Activated gamma-delta T cell treated with anti-CD3 and anti-CD28 coated beads, Interleukin-2, amount 50 U/mL, for 16 hours (primary cell): ENCODE data around the gene ADCY9.
"Not testable (repeated sequence)": the region's sequence is repeated elsewhere in the genome, so short reads cannot be mapped to it uniquely, and the experiment has no call there.

Source experiments
- DNase-seq: peaks from one replicate; pipeline ENCODE4 v3.0.0-alpha.2; 2020; ENCODE audit warnings: low read depth

ADCY9 gene

GRCh38 chr16:3974751-3975150, 141.5 kb downstream of the ADCY9 start:
- no peak for DNase-seq

DNA sequence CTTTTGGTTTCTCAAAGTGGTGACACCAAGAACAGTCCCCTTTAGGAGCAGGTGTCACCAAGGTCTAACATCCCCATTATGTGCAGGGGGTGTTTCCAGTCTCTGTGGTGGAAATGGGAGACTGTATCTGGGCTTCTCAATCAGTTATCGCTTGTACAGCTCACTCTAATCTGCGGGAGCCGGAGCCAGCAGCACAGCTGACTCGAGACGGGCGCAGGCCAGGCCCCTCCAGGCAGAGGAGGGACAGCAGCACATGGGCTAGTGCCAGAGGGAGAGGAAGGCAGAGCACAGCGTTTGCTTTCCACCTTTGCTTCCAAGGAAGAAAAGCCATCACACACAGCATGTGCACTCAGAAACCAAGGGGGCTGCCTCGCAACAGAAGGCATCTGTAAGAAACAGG, 144.5 kb downstream of the ADCY9 start:
- no peak for DNase-seq

DNA sequence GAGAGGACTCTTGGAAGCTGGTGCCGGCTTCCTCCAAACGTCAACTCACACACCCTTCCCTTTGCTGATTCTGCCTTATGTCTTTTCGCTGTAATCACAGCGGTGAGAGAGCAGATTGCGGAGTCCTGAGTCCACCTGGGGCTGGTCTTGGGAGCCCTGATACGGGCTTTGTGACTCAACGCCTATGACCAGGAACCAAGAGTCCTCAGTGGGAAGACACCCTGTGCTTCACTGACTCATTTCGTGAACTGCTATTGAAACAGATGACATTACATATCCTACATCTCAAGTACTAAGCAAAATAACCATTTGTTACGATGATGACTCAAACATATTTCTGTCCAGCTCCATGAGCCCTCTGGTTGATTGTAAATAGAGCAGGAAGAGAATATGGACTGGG, 145.0 kb downstream of the ADCY9 start:
- DNase-seq = no peak

- no peak for DNase-seq
Observed at GRCh38 chr16:3968551-3968950, 147.7 kb downstream of the ADCY9 start.

DNA sequence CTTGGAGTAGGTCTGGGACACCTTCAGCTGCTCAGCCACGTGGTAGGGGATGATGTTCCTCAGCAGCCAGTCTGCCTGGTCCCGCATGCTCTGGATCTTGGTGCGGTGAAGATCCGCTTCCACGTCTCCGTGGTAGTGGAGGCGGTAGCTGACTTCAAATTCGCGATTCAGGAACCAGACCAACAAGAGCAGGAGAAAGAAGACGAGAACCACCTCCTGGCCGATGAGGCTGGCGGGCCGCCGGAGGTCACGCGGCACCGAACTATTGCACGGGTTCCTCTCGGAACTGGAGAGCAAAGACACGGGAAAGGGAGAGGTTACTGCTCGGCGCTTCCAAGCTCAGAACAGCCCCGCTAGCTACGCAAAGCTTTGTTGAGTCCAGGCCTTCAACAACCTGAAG, 149.6 kb downstream of the ADCY9 start:
- no peak for DNase-seq

- DNase-seq = no peak
Observed at GRCh38 chr16:3965781-3966582, 150.3 kb downstream of the ADCY9 start.

DNA sequence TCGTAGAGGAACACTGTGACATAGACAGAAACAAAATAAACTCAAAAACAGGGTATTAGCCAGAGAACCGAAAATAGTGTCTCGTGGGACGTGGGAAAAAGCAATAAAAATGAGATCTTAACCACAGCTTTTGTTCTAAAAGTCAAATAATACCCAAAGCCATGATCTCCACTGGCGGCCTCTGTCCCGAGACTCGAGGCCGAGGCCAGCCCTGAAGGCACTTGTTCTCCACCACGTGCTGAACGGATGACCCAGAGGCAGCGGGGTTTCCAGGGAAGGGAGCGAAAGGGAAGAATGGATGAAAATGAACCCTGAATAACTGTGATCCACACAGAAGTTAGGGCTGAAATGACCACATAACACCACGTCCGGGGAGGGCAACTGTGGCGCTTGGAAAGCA, 150.9 kb downstream of the ADCY9 start:
- DNase-seq = no peak

GRCh38 chr16:3964686-3965290, 151.5 kb downstream of the ADCY9 start:
- no peak for DNase-seq

DNA sequence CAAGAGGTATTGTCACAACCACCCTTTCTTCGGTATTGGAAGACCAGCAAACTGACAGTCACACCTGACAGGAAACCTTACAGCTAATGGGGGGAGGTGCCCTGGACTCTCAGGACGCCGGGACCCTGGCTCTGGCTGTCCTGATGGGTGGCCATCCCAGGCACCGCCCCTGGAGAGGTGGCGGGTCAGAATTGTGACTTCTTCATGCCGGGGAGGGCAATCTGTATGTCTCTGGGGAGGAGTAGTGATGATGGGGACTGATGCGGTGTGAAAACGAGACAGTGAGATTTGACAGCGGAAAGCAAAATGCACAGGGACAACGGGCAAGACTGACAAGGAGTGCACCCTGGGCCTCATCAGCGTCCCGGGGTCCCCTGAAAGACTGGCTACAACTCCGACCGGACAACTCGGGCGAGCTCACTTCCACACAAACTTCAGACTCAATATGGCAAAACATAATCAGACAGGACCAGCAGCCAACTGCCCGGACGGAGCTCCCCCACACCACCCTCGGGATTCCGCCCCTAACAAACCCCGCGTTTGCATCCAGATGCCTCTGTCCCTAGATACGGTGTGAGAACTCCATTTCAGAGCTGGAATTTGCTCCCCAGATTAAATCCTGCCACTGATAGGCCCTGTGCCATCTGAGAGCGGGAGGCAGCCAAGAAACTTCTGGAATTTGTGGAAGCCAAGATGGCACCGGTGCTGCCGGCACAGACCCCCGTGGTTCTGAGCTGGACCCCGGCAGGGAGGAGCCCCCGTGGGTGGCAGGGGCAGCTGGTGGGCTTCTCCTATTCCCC, 152.2 kb downstream of the ADCY9 start:
- DNase-seq = no peak

DNA sequence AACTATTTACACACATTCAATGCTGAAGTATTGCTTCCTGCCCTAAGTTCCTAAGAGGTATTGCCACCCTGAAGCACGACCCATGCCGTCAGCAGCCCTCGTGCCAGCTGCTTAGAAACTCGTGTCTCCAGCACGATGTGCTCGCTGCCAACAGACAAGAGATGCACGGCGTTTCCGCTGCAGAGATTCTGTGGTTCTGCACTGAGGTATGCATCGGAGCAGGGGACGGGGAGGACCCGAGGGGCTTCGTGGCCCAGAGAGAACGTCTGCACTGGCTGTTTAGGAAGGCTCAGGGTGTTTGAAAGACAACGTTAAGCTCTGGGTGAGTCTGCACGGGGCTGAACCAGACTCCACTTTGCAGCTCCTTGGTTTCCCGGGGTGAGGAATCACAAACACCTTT, 153.0 kb downstream of the ADCY9 start:
- no peak for DNase-seq

DNA sequence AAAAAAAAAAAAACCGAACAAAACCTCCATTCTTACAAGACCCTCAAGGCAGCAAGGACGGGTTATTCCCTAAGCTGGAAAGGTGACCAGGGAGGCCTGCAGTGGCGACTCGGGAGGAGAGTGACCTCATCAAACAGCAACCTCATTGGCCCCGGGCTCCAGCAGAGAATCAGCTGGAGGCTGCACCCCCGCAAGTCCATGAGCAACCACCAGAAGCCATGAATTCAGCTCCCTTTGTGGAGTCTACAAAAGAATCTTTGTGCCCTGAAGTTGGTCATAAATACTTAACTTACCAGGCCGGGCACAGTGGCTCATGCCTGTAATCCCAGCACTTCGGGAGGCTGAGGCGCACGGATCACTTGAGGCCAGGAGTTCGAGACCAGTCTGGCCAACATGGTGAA, 154.8 kb downstream of the ADCY9 start:
- DNase-seq = no peak

DNA sequence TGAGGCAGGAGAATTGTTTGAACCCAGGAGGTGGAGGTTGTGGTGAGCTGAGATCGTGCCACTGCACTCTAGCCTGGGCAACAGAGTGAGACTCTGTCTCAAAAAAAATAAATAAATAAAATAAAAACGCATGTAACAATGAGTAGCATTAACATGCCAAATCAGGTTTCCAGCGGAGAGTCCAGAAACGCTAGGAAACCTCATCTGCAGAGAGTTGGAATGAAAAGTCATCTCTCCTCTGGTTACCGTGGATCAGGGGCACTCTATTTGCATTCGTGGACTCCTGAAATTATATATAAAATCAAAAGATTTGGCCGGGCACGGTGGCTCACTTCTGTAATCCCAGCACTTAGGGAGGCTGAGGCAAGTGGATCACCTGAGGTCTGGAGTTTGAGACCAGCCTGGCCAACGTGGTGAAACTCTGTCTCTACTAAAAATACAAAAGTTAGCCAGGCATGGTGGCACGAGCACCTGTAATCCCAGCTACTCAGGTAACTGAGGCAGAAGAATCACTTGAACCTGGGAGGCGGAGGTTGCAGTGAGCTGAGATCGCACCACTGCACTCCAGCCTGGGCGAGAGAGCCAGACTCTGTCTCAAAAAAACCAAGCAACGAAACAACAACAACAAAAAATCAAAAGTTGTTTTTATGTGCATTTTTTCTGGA, 156.2 kb downstream of the ADCY9 start:
- DNase-seq = not testable (repeated sequence)

DNA sequence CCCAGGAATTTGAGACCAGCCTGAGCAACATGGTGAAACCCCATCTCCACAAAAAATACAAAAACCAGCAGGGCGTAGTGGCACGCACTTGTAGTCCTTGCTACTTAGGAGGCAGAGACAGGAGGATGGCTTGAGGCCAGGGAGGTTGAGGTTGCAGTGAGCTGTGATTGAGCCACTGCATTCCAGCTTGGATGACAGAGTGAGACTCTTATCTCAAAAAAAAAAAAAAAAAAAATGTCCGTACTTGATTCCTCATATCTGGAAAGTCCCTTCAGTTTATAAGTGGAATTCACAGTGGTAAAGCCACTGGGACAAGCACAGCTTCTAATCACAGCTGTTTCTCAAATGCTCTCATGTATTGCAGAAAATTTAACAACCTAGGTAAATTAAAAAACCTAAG, 157.1 kb downstream of the ADCY9 start:
- no peak for DNase-seq

GRCh38 chr16:3957344-3957980, 158.8 kb downstream of the ADCY9 start:
- DNase-seq = no peak

- DNase-seq = no peak
Observed at GRCh38 chr16:3954411-3954921, 161.8 kb downstream of the ADCY9 start.

DNA sequence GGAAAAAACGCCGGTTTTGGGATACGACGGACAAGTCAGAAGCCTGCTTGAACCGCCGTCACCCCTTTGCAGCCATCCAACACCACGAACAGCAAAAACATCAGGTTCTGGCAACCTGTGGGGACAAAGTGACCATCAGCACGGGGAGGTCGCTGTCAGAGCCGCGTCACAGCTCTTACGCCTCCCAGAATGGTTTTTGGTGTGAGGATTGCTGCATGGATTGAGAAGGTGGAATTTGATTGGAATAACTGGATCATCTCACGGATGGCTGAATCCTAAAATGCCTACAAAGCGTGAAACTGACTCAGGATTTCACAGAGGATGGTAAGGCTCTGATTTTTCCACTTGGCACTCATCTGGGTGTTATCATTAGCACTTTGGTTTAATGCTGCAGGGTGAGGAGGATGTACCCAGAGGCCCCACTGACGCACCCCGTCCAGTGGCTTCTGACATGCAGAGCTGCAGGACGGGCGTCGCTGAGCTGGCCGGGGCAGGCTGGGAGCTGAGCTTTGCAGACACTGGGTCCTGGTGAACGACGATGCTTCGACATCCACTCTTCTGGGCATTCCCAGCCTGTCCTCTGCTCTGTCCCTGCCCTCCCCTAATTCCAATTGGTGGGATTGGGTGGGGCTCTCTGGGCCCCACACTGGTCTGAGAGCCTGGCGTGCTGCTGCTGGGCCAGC, 162.4 kb downstream of the ADCY9 start:
- DNase-seq = no peak

- DNase-seq = no peak
Observed at GRCh38 chr16:3952737-3953131, 163.5 kb downstream of the ADCY9 start.

GRCh38 chr16:3951861-3952736, 164.1 kb downstream of the ADCY9 start:
- no peak for DNase-seq

- not testable (repeated sequence) for DNase-seq
Observed at GRCh38 chr16:3951380-3951779, 164.9 kb downstream of the ADCY9 start.
